NCI-H2171 (cell line): ENCODE data around the gene NDUFAF2.
"Not testable (repeated sequence)": the region's sequence is repeated elsewhere in the genome, so short reads cannot be mapped to it uniquely, and the experiment has no call there.

ENCODE experiments used
- DNase-seq: peaks from one replicate; lab custom pipeline; 2025; lab: John Stamatoyannopoulos, UW

Gene NDUFAF2

GRCh38 chr5:61178702-61179101, 233.7 kb downstream of the NDUFAF2 start:
- DNase-seq = no peak

DNA sequence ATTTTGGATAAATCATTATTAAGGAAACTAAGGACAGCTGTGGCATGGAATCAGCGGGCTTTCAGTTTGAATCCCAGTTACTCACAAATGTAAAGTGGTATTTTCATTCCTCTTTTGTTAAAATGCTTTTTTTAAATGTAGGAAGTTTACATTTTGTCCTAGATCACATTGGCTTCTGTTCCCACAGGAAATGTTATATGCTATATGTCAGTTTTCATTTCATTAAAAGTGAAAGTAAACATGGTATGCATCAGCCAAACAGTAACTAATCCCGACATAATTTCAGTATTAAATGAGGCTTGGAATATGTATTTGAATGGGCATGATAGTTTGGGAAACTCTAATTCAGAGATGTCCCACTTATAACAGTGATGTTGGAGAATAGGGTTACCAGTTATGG, 235.9 kb downstream of the NDUFAF2 start:
- no peak for DNase-seq

DNA sequence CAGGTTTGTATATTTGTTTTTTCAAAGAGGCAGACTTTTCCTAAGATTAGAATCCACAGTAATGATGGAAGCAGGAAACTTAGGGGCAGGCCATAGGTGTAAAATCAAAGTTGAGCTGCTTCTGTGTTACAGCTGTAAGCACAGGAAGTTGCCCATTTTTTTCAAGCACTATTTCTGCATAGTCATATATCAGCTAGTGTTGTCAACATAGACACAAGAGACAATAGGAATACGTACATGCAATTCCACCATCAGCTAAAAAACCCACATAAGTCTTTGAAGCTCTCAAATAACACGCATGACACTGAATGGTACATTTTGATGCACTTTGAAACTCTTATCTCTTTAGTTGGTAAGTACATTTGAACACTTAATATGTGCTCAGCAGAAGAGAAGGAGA, 237.4 kb downstream of the NDUFAF2 start:
- DNase-seq = no peak

DNA sequence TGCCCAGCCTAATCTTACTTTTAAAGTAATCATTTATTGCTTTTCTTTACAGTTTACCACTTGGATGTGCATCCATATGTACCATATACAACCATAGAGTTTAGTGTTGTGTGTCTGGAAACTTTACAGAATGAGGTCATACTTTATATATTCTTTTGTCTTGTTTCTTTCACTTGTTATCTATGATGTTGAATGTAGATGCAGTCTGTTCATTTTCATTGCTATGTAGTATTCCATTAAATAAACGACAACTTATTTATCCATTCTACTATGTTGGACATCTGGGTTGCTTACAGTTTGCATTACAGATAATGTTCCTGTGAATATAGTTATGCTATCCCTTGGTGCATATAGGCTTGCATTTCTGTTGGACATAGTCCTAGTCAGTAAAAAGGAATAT, 238.5 kb downstream of the NDUFAF2 start:
- DNase-seq = no peak

GRCh38 chr5:61184708-61185107, 239.7 kb downstream of the NDUFAF2 start:
- no peak for DNase-seq

DNA sequence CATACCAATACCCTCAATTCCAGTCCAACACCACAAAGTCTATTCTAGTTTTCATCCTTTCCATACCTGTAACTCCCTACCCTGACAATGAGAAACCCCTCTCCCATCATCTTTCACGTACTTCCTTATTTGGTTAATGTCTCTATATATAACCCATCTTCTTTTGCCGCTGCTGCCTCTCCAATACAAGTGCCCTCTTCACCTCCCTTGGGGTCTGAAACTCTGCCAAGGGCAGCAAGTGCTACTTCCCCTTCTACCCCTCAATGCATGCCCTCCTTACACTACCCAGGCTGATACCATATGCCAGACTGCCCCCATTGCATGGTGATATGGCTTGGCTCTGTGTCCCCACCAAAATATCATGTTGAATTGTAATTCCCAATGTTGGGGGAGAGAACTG, 241.6 kb downstream of the NDUFAF2 start:
- no peak for DNase-seq

- not testable (repeated sequence) for DNase-seq
These were observed 242.3 kb downstream of the NDUFAF2 start for GRCh38 chr5:61187352-61187751.

GRCh38 chr5:61187826-61188225, 242.8 kb downstream of the NDUFAF2 start:
- DNase-seq = not testable (repeated sequence)

- no peak for DNase-seq
These were observed 253.6 kb downstream of the NDUFAF2 start for GRCh38 chr5:61198606-61199005.

DNA sequence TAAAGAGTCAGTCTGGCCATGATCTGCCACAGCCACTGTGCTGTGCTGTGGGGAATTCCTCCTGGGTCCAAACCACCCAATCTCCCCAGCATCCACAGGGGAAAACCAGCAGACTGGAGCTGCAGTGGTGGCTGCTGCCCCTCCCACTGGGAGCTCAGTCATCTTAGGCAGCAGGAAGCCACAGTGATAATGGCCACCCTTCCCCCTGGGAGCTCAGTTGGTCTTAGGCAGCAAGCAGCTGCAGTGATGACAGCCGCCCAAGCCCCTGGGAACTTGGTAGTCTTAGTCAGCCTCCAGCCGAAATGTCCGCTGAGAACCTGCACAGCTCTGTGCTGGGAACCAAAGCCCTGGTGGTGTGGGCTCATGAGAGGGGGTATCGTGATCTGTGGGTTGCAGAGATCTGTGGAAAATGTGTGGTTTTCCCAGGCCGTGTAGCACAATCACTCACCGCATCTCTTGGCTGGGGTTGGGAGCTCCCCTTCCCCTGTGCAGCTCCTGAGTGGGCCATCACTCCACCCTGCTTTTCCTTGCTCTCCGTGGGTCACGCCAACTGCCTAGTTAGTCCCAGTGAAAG, 255.7 kb downstream of the NDUFAF2 start:
- DNase-seq = no peak

DNA sequence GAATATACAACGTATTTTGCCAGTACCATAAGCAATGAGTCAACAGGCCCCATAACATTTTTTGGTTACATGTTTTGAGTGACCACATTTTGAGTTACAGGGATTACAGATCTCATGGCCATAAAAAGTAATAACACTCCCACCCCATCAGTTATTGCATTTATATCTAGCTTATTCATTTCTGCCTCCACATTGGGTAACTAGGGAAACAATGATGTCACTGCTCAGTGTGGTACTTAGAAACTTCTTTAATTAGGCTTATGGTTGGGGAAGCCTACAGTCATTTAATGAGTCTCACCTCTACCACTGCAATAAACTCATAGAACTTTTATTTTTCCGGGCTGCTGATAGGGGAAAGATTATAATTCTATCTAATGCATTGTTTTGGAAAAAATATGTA, 257.2 kb downstream of the NDUFAF2 start:
- DNase-seq = no peak
